Fibroblast of villous mesenchyme (primary cell): ENCODE results near the gene SMYD3. TPM values are rescaled to one million over a fixed set of nuclear protein-coding genes. Genes with fewer than 3 reads are reported as not detected.

ENCODE experiments used
- DNase-seq: peaks from one replicate; pipeline ENCODE4 v3.0.0-alpha.2; 2010; ENCODE audit warnings: low read depth
- H3K4me3 ChIP-seq: 2 replicates; pipeline ENCODE4 v1.5.1; 2011; ENCODE audit warnings: low read depth, mild to moderate bottlenecking, low read length
- total RNA-seq: library from RNA; depleted of rRNA; stranded (reverse); fragments of >200 nt; gene quantifications from 2 replicates; pipeline ENCODE4 v1.2.3, GENCODE V29; 2012
- TF ChIP-seq, protein P1 (sequence below): IDR thresholded peaks from 2 replicates; pipeline ENCODE4 v1.5.1; 2012; ENCODE audit warnings: low read depth, mild to moderate bottlenecking, low read length; ENCODE audit not compliant: insufficient read depth

The SMYD3 gene
- total RNA-seq, 1 donor = 35.4 TPM

DNA sequence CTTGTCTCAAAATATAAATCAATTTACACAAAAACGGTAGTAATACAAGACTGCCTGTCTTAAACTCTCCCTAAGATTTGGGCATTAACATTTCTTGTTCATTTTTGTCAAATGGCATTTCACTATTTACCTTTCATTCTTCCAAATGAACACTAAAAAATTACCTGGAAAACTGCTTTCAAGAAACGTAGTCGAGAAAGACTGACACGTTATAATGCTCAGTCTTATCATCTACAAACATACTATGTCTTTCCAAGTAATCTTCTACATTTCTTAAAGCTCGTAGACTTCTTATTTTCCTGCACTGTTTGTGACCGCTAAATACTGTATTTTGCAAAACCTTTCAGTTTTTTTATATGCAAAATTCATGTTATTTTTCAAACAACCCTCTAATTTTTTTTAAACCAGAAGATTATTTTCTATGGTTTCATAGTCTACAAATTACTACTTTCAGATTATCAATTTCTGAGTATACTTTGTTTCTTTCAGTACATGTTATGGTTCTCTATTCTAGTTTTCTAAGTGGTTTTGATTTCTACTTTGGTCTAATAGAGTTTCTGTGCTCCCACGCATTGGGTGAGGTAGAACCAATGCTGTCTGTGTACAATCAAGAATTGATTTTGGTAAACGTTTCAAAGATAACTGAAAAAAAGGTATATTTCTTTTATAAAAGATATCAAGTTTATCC lies 336.4 kb downstream of the SMYD3 start:
- H3K4me3 ChIP-seq = no peak overlapping the region
- no peak for DNase-seq
- TF ChIP-seq, protein P1, sequence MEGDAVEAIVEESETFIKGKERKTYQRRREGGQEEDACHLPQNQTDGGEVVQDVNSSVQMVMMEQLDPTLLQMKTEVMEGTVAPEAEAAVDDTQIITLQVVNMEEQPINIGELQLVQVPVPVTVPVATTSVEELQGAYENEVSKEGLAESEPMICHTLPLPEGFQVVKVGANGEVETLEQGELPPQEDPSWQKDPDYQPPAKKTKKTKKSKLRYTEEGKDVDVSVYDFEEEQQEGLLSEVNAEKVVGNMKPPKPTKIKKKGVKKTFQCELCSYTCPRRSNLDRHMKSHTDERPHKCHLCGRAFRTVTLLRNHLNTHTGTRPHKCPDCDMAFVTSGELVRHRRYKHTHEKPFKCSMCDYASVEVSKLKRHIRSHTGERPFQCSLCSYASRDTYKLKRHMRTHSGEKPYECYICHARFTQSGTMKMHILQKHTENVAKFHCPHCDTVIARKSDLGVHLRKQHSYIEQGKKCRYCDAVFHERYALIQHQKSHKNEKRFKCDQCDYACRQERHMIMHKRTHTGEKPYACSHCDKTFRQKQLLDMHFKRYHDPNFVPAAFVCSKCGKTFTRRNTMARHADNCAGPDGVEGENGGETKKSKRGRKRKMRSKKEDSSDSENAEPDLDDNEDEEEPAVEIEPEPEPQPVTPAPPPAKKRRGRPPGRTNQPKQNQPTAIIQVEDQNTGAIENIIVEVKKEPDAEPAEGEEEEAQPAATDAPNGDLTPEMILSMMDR = no peak

DNA sequence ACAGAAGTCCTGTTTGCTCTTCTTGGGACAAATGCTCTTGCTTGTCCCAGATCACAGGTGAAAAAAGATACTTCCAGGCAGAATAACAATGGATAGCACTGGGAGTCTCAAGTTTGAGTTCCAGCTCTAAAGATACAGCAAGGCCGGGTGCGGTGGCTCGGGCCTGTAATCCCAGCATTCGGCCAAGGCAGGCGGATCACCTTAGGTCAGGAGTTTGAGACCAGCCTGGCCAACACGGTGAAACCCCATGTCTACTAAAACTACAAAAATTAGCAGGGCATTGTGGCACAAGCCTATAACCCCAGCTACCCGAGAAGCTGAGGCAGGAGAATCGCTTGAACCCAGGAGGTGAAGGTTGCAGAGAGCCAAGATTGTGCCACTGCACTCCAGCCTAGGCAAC lies 337.6 kb downstream of the SMYD3 start:
- TF ChIP-seq, protein P1 = no peak
- no peak for DNase-seq
- H3K4me3 ChIP-seq = no peak overlapping the region

DNA sequence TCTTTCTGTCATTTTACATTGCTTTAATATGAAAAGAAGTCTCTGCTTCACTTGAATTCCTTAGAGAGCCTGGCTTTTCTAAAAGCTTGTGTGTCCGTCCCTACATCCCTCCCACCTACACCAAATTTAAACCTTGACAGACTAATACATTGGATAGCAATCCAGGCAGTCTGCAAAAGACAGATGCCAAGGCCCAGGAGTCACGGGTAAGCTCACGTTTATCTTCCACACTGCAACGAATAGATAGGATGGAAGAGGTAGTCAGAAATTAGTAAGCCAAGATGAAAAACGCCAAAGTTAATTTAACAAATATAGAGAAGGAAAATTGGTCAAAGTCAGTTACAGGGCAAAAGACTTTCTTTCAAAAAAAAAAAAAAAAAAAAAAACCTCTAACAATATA lies 338.1 kb downstream of the SMYD3 start:
- H3K4me3 ChIP-seq = no peak overlapping the region
- TF ChIP-seq, protein P1 = no peak
- no peak for DNase-seq

DNA sequence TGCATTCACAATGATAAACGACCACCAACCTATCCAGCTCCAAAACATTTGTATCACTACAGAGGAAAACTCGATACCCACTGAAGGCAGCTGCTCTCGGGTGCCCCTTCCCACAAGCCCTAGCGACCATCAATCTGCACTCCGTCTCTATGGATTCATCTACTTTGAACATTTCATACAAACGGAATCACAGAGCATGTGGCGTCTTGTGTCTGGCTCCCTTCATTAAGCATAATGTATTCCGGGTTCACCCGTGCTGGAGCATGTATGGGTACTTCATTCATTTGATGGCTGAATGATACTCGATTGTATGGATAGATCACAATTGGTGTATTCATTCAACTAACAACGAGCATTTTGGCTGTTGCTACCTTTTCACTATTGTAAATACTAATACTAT lies 340.2 kb downstream of the SMYD3 start:
- H3K4me3 ChIP-seq = no peak overlapping the region
- DNase-seq = no peak
- TF ChIP-seq, protein P1 = no peak

DNA sequence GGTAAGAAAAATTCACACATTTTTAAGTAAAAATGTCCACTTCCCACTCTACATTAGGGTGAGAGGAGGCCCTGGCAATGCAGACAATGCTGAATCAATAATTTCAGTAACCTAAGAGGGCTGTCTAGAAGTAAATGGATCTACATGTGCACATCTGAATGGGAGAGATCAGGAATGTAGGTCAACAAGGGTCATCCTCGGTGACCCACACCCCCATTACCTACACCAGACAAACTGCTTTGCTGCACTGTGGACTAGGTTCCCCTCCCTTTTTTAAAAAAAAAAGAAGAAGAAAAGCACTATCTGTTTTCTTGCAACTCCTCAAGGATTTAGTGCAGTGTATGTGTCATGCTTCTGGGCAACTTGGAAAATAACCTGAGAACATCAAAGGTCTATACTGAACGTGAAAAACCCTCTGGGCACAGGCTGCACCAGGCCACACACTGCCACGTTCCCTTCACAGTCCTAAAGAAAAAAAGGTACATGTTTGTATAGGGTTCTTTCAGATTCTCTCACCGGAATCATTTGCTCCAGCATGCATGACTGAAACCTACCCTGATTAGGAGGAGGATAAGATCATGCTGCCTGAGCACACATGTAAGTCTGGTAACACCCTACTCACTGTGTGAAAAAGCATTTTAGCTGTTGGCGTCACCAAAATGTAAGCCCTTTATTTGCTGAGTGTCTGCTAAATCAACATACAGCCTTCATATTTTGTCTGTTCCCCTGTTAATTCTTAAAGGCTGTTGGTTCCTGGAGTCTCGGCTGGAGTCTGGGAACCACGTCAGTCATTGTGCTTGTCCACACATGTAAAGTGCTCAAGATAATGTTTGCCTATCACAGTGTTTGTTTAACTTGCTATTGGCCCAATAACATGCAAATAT lies 341.0 kb downstream of the SMYD3 start:
- TF ChIP-seq, protein P1 = no peak
- DNase-seq = no peak
- H3K4me3 ChIP-seq = no peak overlapping the region

DNA sequence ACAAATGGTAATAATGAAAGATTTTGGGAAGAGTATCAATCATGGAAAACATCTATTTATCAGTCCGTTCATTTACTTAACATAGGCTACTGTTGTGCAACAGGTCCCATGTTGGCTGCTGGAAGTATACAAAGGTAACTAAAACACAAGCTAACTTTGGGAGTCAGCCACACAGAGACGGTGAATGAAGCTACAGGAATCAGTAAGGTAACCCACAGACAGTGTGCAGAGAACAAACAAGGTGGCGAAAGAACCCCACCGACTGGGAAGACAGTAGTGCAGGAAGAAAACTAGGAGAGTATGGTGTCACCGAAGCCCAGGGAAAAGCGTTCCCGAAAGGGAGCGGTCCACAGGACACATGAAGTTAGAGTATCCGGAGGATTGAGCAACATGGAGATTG lies 342.3 kb downstream of the SMYD3 start:
- no peak overlapping the region for H3K4me3 ChIP-seq
- no peak for DNase-seq
- TF ChIP-seq, protein P1 = no peak
